HepG2 (cell line): ENCODE data around the gene AXIN1. TPM values are rescaled to one million over a fixed set of nuclear protein-coding genes. Genes with fewer than 3 reads are reported as not detected.

Experiments used
- ETV6 ChIP-seq: sonication (generic); formaldehyde crosslinking; conservative IDR thresholded peaks from 2 replicates; pipeline ENCODE4 v1.4.0; 2020; ENCODE audit warnings: missing genetic modification reagents
- HINFP ChIP-seq: sonication (generic); formaldehyde crosslinking; IDR thresholded peaks from 2 replicates; pipeline ENCODE4 v1.4.0; 2020; ENCODE audit warnings: low read depth, mild to moderate bottlenecking, missing genetic modification reagents
- NR0B2 ChIP-seq: sonication (generic); formaldehyde crosslinking; IDR thresholded peaks from 2 replicates; pipeline ENCODE4 v1.4.0; 2020; ENCODE audit warnings: mild to moderate bottlenecking, missing genetic modification reagents
- POLR2AphosphoS2 ChIP-seq: IDR thresholded peaks from 2 replicates; pipeline ENCODE4 v1.6.1; 2011; ENCODE audit warnings: low read depth, low read length, improper control_type of control experiment
- PRDM15 ChIP-seq: sonication (generic); formaldehyde crosslinking; IDR thresholded peaks from 2 replicates; pipeline ENCODE4 v1.4.0; 2020; ENCODE audit warnings: missing genetic modification reagents
- TARDBP ChIP-seq: sonication (generic); formaldehyde crosslinking; IDR thresholded peaks from 2 replicates; pipeline ENCODE4 v1.8.0; 2022; ENCODE audit warnings: mild to moderate bottlenecking, missing genetic modification reagents
- ZFP36L1 ChIP-seq: sonication (generic); formaldehyde crosslinking; IDR thresholded peaks from 2 replicates; pipeline ENCODE4 v1.8.0; 2022; ENCODE audit warnings: mild to moderate bottlenecking, missing genetic modification reagents, moderate library complexity
- ZMAT3 ChIP-seq: sonication (generic); formaldehyde crosslinking; conservative IDR thresholded peaks from 2 replicates; pipeline ENCODE4 v1.7.0; 2021; ENCODE audit warnings: missing genetic modification reagents
- ZNF605 ChIP-seq: sonication (generic); formaldehyde crosslinking; IDR thresholded peaks from 2 replicates; pipeline ENCODE4 v1.8.0; 2022; ENCODE audit warnings: mild to moderate bottlenecking, missing genetic modification reagents
- ZNF646 ChIP-seq: sonication (generic); formaldehyde crosslinking; IDR thresholded peaks from 2 replicates; pipeline ENCODE4 v1.9.0; 2021; ENCODE audit warnings: mild to moderate bottlenecking, missing genetic modification reagents
- ZNF678 ChIP-seq: sonication (generic); formaldehyde crosslinking; IDR thresholded peaks from 2 replicates; pipeline ENCODE4 v1.4.0; 2020; ENCODE audit warnings: mild to moderate bottlenecking, missing genetic modification reagents
- ZNF780A ChIP-seq: sonication (generic); formaldehyde crosslinking; IDR thresholded peaks from 2 replicates; pipeline ENCODE4 v1.8.0; 2022; ENCODE audit warnings: mild to moderate bottlenecking, missing genetic modification reagents, moderate library complexity
- polyA plus RNA-seq, 8 experiments: library from polyadenylated mRNA; depleted of rRNA in 3 of 8; stranded (reverse) in 7 of 8; unstranded in 1 of 8; fragments of >200 nt; fragmentation: Illumina TruSeq in 4 of 8; extraction: Trizol in 4 of 8; gene quantifications; 2 replicates each; pipeline versions ENCODE4 v1.2.1 to v1.2.3, GENCODE V29; 2011 to 2016; ENCODE audit warnings: low read depth in 4 of 8, missing spikeins in 1 of 8, mixed read lengths in 1 of 8; ENCODE audit not compliant: insufficient read depth in 1 of 8
- total RNA-seq, 5 experiments: library from RNA; depleted of rRNA; stranded (reverse); fragments of >200 nt; fragmentation: Illumina TruSeq; extraction: Trizol; gene quantifications; 2 replicates each; pipeline ENCODE4 v1.2.3, GENCODE V29; 2016; ENCODE audit warnings: low read depth in 1 of 5
- TF ChIP-seq, protein P1 (sequence below): IDR thresholded peaks from 2 replicates; pipeline ENCODE4 v1.6.1; 2016; ENCODE audit warnings: missing biosample characterization, missing genetic modification reagents, low read depth

Gene AXIN1
- total and polyA plus RNA-seq, 2 of the 13 experiments (the other 11 are each of a cell fraction or from before 2014, with no cell fraction given) = 24.0 to 26.0 TPM

DNA sequence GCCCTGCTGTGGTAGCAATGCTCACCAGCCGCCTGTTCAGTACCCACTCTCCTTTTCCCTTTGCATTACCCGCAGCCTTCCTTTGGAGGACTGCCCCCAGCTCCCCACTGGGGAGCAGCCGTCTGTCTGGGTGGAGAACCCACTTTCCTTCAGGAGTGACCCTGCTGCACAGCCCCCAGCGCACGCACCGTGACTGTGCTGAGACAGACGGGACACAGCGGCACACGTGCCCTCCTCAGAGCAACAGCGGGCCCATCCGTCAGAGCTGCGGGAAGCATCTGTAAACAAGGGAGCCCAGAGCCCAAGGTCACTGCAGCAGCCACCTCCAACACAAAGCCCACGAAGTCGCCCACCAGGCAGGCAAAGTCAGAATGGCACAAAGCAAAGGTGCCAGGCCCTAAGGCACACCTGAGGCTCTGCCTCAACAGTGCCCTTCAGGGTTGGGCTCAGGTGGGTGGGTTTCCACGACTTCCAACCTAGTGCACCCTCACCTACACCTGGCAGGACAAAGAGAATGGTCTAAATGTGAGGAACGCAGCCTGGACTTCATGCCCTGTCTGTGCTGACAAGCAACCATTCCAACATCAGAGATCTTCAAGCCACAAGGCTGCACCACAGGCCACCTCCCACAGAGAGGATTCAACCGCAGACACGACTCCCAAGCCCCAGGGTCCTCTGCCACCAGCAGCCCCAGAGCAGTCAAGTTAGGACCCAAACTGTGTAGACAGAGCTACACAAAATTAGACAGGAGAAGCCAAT lies 9.9 kb downstream of the AXIN1 start (continued):
- no peak for TF ChIP-seq ZNF780A
- peak; percentile 82; the same call in 1 of the 2 replicates for TF ChIP-seq ZMAT3 (CRISPR knock-in tag)
- TF ChIP-seq NR0B2 (CRISPR knock-in tag) = peak; percentile 81; the same call in 1 of the 2 replicates
- TF ChIP-seq ZNF605 = no peak
- no peak for TF ChIP-seq ZNF646 (CRISPR knock-in tag)
- no peak for TF ChIP-seq ZFP36L1
- no peak for TF ChIP-seq HINFP (CRISPR knock-in tag)
- no peak for TF ChIP-seq PRDM15 (CRISPR knock-in tag)
- TF ChIP-seq, protein P1, sequence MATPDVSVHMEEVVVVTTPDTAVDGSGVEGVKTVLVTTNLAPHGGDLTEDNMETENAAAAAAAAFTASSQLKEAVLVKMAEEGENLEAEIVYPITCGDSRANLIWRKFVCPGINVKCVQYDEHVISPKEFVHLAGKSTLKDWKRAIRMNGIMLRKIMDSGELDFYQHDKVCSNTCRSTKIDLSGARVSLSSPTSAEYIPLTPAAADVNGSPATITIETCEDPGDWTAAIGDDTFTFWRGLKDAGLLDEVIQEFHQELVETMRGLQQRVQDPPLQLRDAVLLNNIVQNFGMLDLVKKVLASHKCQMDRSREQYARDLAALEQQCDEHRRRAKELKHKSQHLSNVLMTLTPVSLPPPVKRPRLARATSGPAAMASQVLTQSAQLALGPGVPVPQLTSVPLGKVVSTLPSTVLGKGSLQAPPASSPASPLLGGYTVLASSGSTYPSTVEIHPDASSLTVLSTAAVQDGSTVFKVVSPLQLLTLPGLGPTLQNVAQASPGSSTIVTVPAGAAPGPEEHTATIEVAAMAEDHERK (CRISPR knock-in tag) = 0 out of 2 replicates have a peak, but pooled peaks have one; percentile 28
- TF ChIP-seq TARDBP (CRISPR knock-in tag) = no peak; the same call in 1 of the 2 replicates
- TF ChIP-seq ETV6 (CRISPR knock-in tag) = no peak
- no peak for TF ChIP-seq POLR2AphosphoS2
- TF ChIP-seq ZNF678 (CRISPR knock-in tag) = no peak
